Medulla oblongata (tissue), 1 donor: ENCODE data around the gene TRNT1.

ENCODE experiments used
- DNase-seq: peaks from one replicate; pipeline ENCODE4 v3.0.0-alpha.2; 2015; ENCODE audit errors: extremely low spot score

TRNT1 gene

DNA sequence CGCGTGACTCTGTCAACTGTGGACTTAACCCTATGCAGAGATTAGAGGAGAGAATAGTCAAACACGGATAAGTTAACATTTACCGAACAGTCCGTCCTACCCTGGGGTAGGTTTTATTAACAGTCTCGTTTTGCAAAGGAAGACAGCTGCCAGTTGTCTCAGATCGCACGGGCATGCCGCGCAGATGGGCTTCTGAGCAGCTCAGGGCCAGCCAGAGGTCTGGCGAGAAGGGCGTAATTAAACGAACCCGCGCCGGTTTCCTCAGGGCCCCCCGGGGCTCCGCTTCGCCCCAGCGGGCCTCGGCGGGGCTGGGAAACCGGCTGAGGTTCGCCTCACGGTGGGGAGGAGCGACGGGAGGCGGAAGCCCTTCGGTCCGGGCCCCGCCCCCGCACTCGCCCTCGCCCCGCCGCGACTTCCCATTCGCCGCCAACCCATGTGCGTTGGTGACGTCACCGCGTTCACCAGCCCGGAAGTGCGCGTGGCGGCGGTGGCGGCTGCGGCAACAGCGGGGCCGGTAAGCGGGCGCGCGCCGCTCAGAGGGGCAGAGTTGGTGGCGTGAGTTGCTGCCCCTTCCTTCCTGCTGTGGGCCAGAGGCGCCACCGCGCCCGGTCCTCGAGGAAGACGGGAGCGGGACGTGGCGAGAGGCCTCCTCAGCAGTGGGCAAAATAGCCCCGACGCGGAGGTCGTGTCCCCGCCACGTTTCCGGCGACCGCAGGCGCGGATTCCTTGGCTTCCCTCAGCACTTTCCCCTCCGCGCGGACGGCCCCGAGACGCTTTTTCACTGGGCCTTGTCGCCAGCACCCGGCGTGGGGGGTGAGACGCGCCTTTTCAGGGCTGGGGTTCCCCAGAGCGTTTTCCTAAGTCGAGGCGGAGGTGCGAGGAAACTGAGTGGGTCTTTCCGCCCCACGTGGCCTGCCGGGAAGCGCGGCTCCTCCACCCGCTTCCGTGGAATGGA is at the start of gene TRNT1:
TSS of gene TRNT1 (plus strand) at position 464 of the 955 bp plus-strand sequence. CDS start 2,101 bp downstream, outside the sequence.
- DNase-seq: peak; percentile 94

DNA sequence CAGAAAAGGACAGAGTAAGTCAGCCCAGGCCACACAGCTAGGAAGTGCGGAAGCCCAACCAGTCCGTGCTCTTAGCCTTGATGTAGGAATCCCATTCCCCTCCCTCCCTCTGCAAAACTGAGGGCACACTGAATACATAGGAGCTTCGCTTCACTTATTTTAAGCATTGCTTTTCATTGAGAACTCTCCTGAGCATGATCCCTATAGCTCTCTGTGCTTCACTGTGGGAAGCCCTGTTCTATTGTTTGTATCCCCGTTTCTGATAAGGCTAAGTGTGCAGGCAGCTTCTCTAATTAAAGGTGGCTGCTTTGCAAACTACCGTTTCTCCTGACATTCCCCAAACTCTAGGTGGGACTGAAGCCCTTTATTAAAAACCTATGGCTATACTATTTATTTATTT is 46.4 kb upstream of the TRNT1 start:
- DNase-seq: no peak

DNA sequence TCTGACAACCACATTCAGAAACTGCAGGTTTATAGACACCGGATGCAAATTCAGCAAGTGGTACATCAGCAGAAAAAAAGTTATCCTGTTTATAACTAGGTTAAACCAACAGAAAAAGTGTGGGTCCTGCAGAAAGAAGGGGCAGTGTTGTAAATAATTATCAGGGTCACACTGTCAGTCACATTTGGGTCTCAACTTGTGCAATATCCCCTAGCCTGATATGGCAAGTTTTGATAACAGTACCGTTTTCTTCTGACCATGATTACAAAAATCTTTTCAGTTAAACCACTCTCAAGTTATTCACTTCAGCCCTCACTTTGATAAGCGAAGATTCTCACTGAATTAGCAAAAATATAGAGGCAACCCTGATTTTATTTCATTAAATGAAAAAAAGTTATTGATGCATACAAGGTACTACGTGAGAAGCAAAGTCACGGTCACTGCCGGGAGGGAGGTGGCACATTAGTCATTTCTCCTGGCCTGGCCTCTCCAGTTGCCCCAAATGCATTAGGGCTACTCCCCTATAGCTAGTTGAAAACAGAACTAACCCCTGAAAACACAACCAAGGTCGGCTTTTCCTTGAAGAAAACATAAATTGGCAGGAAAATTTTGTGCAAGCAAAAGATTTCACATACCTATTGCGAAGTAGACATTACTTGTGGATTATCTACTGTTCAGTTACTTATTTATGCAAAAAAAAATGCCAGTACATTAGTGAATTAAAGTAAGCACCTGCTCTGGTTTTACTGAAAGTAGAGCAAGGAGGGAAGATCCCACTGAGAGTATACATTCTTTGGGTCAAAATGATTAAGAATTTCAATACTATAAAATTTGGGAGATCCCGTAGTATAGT is 45.1 kb upstream of the TRNT1 start:
- DNase-seq: no peak

DNA sequence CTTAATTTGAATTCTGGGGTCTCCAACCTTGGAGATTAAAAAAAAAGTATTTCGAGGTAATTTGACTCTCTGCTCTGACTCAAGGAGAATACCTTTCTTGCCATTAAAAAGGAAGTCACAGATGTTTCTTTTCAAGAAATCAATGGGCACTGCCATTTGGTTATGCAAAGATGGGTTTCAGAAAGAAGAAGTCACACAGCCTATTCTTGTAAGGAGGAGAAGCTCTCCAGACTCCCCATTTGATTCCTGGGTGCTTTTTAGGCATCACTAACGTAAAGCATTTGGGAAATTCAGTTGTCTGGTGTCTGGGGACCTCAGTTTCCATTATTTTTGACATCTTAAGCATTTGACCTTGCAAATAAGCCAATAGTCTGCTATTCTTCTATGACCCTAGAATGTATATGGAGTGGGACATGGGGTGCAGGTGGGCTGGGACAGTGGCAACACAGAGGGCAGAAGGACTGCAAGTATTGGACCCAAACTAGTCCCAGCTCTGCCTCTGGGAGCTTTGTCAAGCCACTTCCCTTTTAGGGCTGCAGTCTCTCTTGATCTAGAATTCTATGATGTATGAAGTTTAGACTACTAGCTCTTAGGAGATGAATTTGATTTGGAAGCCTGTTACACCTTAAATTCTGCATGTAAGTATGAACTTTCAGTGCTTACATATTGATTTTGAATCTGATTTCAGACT is 44.4 kb upstream of the TRNT1 start:
- no peak for DNase-seq

DNA sequence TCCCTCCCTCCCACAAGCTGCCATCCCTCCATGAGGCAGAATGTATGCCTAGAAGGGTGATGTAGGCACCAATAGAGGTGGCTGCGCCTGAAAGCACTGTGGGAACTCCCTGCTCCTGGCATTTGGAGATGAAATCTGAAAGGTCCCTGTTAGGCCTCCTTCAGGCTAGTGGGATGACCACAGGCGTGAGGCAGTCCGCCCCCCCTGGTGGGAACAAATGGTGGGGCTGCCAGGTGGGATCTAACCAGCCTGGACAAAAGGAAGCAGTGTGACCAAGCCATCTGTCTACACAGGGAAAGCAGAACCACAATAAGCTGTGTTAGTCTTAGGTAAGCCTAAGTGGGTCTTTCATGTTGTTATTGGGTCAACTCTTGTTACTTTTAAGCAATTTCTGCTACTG is 41.9 kb upstream of the TRNT1 start:
- DNase-seq: no peak

DNA sequence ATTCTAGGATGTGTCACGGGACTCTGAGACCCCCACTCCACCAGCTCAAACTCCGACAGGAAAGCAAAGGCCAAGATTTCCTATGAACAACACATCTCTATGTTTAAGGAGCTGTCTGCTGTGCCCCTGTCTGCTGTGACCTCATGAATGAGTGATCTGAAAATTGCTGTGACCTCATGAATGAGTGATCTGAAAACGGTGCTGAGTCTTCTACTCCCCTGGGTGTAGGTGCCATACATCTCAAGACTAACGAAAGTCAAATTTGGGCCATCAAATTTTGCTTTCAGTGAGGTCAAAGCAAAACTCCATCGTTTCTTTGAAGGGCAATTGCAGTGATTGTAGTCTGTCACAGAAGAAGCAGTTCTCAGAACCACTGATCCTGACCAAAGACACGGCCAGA is 41.0 kb upstream of the TRNT1 start:
- DNase-seq: no peak

DNA sequence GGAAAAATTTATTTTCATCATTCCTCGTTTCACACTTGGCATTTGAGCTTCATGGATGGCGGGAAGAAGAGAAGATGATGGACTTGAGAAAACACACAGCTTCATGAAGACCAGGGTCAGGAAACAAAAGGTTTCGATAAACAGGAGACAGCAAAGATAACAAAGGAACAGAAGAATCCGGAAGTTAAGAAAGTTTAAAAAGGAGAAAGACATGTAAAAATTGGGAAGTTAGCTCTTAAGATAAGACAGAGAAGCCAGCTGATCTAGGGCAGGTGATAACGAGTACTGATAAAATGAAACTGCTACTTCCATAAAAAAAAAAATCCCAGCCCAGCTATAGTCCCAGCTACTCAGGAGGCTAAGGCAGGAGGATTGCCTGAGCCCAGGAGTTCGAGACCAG is 40.5 kb upstream of the TRNT1 start:
- DNase-seq: no peak

DNA sequence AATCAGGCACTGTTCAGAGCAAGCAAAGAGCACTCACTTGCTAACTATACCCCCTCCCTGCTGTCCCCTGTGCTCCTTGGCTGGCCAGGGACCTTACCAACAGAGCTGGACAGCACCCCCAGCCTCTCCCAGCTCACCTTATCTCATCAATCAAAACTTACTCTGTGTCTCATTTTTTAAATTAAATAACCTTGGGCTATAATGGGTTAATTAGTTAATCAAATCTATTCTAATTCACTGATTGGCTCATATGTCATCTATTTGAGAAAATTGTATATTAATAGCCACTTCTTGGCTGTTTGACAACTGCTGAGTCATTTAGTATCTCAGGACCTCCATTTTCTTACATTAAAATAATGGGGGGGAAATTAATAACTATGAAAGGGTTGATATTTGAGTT is 39.5 kb upstream of the TRNT1 start:
- DNase-seq: no peak

DNA sequence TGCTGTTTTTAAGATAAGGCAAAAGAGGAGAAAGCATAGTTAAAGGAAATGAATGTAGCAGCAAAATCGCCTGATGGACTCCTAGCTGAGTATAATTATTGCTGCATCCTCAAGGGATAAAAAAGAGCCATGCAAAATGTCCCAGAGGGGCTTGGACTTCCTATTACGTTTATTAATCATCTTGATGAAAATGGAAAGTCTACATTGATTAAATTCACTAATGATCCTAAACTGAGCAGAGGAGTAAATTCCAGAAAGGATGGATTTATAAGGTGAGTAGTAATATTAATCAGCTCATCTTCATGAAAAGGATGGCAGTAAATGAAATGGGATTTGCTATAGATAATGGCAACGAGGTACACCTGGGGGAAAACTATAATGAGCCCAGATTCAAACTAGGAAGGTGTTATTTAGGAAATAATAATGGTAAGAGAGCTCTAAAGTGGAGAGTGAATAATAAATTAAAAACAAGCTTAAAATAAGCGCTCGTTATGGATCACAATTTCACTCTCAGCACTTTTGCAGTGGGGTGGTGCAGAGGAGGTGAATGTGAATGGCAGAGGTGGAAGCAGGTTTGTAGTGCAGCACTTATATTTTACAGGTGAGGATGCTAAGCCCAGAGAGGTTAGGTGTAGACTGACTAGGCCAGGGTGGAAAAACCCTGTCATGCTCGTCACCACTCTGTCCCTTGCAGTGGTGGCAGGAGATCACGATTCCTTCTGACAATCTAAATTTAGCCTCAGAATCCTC is 38.8 kb upstream of the TRNT1 start:
- no peak for DNase-seq

DNA sequence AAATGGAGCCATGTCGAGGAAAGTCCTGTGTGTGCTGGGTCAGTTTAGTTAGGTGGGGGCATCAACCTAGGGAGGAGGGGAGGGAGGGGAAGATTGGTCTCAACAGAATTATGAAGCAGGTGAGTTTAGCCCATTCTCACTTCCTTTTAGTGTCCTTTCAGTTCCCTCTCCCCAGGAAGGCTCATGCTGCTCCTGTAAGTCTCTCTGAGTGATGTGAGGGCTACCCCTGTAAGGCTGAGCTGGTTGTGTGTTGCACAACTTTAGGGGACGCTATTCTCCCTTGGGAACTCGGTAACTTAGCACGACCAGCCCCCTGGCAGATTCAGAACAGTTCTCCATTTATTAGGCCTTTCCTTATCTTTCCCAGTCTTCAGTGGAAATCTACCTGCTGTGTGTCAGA is 37.7 kb upstream of the TRNT1 start:
- DNase-seq: no peak

DNA sequence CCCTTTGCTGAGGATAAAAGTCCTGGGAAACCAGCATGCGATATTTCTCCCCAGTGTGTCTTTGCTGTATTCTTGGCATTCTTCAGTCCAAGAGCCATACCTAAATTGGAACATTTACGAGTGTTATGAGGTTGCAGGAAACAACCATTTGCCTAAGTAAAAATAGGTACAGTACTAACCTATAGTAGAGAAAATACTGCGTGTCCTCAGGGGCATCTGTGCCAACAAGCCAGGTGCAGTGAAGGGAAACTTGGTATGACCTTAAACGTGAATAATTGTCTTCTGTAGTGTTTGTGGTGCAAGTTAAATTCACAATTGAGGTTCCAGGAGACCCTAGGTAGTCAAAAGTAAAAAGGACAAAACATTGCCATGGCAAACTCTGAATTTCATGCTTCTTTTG is 28.8 kb upstream of the TRNT1 start:
- no peak for DNase-seq

DNA sequence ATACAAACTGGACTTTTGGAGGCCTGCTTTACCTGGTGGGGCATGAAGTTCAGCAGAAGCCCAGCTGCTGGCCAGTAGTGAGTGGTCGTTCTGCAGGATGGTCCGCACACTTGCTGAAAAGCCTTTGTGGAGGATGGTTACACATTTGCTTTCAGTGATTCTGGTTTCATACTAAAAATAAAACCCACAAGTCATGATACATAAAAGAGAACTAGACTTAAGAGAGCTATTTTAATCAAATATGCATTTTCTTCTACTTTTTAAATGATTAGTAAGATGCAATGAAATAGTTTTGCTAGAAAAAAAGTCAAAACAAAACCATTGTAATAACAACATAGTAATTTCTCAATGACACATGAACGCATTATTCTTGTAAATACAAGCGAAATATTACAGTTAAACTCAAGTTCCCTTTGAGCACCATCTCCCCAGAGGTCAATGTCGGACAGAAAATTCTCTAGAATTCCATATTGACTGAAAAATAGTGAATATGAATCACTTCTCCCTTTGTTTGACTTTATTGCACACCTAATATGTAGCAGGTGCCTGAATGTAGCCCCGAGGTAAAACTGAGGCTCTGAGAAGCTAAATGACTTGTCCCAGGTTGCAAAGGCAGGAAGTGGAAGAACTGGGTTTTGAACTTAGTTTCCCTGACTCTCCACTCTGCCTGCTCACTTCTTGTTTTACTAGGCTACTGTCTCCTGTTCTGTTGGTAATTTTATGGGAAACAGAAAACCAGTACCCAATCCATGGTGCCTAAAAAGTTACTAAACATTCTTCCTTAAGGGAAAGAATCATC is 24.9 kb upstream of the TRNT1 start:
- DNase-seq: no peak

DNA sequence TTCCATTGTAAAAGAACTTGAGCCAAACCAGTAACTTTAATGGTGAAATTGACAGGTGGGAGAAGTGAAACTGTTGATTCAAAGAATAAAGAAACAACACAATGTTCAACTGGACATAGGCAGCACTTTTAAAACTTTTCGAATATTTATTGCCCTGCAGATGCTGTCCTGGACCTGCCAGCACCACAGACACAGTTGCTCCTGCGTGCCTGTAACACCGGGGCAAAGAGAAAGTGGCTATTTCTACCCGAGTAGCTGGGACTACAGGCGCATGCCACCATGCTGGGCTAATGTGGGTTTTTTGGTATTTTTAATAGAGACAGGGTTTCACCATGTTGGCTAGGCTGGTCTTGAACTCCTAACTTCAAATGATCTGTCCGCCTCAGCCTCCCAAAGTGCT is 24.0 kb upstream of the TRNT1 start:
- DNase-seq: no peak

DNA sequence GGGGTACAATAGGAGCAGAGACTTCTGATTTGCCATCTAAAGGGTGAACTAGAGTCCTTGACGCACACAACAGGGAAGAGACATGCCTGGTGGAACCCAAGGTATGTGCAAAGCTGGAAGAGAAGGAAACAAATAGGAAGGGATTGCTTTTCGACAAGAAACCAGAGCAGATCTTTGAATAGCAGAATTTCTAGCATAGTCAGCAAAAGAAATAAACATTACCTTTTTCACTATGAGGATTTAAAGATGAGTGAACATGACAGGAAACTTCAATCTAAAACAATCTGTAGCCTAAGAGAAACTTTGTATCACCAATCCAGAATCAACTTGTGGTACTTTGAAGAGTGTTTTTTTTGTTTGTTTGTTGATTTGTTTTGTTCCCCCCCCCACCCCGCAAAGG is 21.5 kb upstream of the TRNT1 start:
- DNase-seq: no peak

DNA sequence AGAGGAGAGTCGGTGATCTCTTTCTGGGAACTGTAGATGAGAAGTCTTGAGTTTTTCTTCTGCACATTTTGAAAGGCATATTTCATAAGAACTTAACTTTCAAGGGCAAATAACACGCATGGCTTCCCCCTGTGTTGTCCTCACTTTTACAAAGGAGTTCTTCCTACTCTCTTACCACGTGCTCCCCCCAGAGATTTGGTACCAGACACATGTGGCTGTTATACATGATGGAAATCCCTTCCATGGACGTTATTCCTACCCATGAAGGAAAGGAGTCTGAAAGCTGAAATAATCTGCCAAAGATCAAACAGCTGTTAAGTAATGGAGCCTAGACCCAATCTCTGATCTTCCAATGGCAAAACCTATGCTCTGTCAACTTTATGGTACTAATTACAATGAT is 20.9 kb upstream of the TRNT1 start:
- no peak for DNase-seq

DNA sequence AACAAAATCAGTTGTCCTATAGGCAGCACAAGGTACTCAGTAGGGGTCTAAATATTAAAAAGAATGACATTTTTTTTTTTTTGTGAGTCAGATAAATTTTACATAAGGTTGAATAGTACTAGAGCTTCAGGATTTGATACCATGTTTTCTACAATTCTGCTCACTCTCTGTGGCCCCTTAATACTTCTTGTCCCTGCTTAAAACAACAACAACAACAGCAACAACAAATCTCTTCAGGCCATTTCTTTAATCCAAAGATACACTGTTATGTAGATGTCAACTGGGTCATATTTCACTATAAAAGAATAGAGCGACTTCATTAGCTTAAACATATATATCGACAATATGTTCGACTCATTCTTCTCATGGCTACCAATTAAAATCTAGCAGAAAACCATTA is 19.6 kb upstream of the TRNT1 start:
- DNase-seq: no peak

DNA sequence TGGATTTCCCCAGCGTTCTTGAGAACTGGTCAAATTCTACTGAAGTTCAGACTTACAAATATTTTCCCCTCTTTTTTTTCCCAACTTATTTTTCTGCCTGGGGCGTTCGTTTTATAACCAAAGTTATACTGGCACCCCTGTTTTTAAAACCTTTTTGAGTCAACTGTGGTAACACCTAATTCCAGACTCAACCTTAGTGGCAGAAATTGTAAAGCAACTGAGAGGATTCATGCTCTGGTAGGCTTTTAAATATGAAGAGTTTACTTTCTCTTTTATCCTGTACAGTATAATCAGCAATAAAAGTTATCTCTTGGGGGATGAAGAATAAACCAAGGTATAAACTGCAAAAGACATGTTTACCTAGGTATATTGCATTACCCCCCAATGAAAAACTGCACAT is 18.9 kb upstream of the TRNT1 start:
- no peak for DNase-seq

DNA sequence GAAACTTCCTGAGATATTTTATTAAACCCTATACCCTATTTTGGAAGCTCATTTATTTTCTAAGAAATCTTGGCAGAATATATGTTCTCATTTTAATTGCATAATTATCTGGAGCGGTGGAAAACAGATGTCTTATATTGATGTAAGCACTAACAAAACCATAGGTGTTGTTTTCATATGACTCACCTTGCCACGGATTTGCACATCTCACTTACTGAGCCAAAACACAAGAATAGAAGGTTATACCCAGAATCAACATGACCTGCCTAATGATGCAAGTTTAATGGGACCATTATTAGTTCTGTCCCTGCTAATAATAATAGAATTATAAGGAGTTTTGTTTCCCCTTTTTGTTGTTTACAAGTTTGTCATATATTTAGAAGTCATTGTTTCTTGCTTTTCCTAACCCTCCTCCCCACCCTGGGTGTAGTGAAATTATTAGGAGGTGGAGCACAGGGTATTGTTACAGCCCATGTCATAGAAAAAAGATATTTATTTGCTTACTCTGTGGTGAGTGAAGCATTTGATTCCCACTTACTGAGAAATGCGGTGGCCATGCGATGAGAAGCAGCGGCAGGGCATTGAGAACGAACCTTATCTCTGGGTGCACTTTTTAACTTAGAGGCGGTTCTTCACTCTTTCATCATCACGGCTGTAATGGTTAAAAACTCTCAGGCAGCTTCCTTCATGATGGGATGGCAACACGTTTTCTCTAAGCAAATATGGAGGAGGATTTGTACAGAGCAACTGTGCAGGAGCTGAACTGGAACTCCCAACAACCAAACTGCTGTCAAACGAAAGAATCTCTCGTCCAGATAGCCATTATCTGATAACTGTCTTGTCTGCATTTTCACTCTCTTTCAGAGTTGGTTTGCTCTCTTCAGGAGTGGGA is 17.1 kb upstream of the TRNT1 start:
- no peak for DNase-seq

DNA sequence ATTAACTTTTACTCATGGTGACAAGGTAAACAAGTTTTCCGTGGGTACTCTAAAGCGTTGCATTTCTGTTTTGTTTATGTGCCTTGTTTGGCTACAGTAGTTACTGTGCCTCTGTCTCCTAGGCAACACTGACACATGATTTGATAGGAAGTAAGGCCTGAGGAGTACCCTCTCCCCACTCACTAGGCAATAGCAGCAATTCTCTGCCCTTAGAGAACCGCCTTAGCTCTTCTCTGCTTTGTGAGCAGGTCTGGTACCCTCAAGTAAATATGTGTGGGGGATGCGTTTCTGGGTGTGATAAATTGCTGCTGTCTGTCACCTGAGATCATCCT is 16.5 kb upstream of the TRNT1 start, which contains the start of gene IL5RA:
TSS of gene IL5RA (minus strand) at position 76 of the 332 bp plus-strand sequence. CDS start 5,390 bp downstream, outside the sequence.
- no peak for DNase-seq
